PC-3 (cell line): Measurements from ENCODE around the gene PODXL2. TPM values are rescaled to one million over a fixed set of nuclear protein-coding genes. Genes with fewer than 3 reads are reported as not detected.
"Not testable (repeated sequence)": the region's sequence is repeated elsewhere in the genome, so short reads cannot be mapped to it uniquely, and the experiment has no call there.

Source experiments
- ATAC-seq: fragments of 200-7000 bp; cut with Tn5 transposase; 2 replicates; pipeline ENCODE4 v1.9.1; 2020; ENCODE audit warnings: mild to moderate bottlenecking, moderate library complexity
- BruUV-seq: library from RNA; stranded (reverse); fragments of 400-500 nt; replicated peaks from 2 replicates; lab custom pipeline; 2021; lab: Mats Ljungman, UMichigan
- CTCF ChIA-PET: fragments of 300-600 bp; sonication (Branson Sonifier 250); formaldehyde crosslinking; loops from one replicate; lab custom pipeline; 2022; ENCODE audit warnings: antibody characterized with exemption; lab: Charles Lee
- POLR2A ChIA-PET: fragments of 300-600 bp; sonication (Branson Sonifier 250); formaldehyde crosslinking; loops from one replicate; lab custom pipeline; 2022; ENCODE audit warnings: antibody characterized with exemption; ENCODE audit not compliant: unreplicated experiment; lab: Charles Lee
- DNase-seq: peaks from one replicate; pipeline ENCODE4 v3.0.0-alpha.2; 2015
- H2AFZ ChIP-seq: fragments of 300-600 bp; sonication (generic); 2 replicates; pipeline ENCODE4 v1.6.0; 2016; ENCODE audit warnings: antibody characterized with exemption, low read length
- H3F3A ChIP-seq: fragments of 300-600 bp; sonication (generic); one replicate; pipeline ENCODE4 v1.6.0; 2017; ENCODE audit warnings: antibody characterized with exemption, low read length, control low read depth, mild to moderate bottlenecking; ENCODE audit not compliant: unreplicated experiment
- H3K27ac ChIP-seq: fragments of 300-600 bp; sonication (generic); 2 replicates; pipeline ENCODE4 v1.5.1; 2016; ENCODE audit warnings: mild to moderate bottlenecking, low read length
- H3K27me3 ChIP-seq: fragments of 300-600 bp; sonication (generic); 2 replicates; pipeline ENCODE4 v1.6.1; 2016; ENCODE audit warnings: low read length, mixed read lengths
- H3K36me3 ChIP-seq: fragments of 300-600 bp; sonication (generic); 2 replicates; pipeline ENCODE4 v1.6.1; 2016; ENCODE audit warnings: low read depth, mixed run types, low read length, mixed read lengths
- H3K4me1 ChIP-seq: fragments of 300-600 bp; sonication (generic); 2 replicates; pipeline ENCODE4 v1.5.1; 2016; ENCODE audit warnings: low read length; ENCODE audit not compliant: insufficient read depth
- H3K4me2 ChIP-seq: fragments of 300-600 bp; sonication (generic); 2 replicates; pipeline ENCODE4 v1.6.0; 2016; ENCODE audit warnings: low read length
- H3K4me3 ChIP-seq: fragments of 300-600 bp; sonication (generic); 2 replicates; pipeline ENCODE4 v1.5.1; 2016; ENCODE audit warnings: mild to moderate bottlenecking, low read length, mixed read lengths
- H3K79me2 ChIP-seq: fragments of 300-600 bp; sonication (generic); 2 replicates; pipeline ENCODE4 v1.6.1; 2017; ENCODE audit warnings: low read length, mixed read lengths
- H3K9ac ChIP-seq: fragments of 300-600 bp; sonication (generic); 2 replicates; pipeline ENCODE4 v1.6.0; 2016; ENCODE audit warnings: mild to moderate bottlenecking, low read length
- H3K9me2 ChIP-seq: fragments of 300-600 bp; sonication (generic); replicated peaks from 2 replicates; pipeline ENCODE4 v1.6.1; 2016; ENCODE audit warnings: mixed run types, low read length, mixed read lengths
- H3K9me3 ChIP-seq: fragments of 300-600 bp; sonication (generic); 2 replicates; pipeline ENCODE4 v1.6.1; 2016; ENCODE audit warnings: low read length, mixed read lengths
- H4K20me1 ChIP-seq: fragments of 300-600 bp; sonication (generic); 2 replicates; pipeline ENCODE4 v1.6.1; 2016; ENCODE audit warnings: low read length, mixed read lengths
- EZH2 ChIP-seq: fragments of 300-600 bp; sonication (generic); IDR thresholded peaks from one replicate; pipeline ENCODE4 v1.6.1; 2017; ENCODE audit warnings: antibody characterized with exemption, mild to moderate bottlenecking, low read length; ENCODE audit not compliant: unreplicated experiment
- EZH2phosphoT487 ChIP-seq: fragments of 300-600 bp; sonication (generic); IDR thresholded peaks from 2 replicates; pipeline ENCODE4 v1.6.1; 2018; ENCODE audit warnings: mild to moderate bottlenecking, antibody characterized with exemption, low read length, borderline replicate concordance
- intact Hi-C: fragments of 100-400 bp; cut with micrococcal nuclease; formaldehyde crosslinking; loops from 2 replicates; pipeline ENCODE4 v1.9.0; 2023
- total RNA-seq: library from RNA; depleted of rRNA; stranded (reverse); fragments of >200 nt; gene quantifications from 2 replicates; pipeline ENCODE4 v1.2.3, GENCODE V29; 2014
- TF ChIP-seq, protein P1 (sequence below): fragments of 300-600 bp; sonication (generic); conservative IDR thresholded peaks from 2 replicates; pipeline ENCODE4 v1.5.1; 2017; ENCODE audit warnings: antibody characterized with exemption, low read depth, mild to moderate bottlenecking, low read length

Gene PODXL2
- total RNA-seq, 1 experiment from 2014 or later: 32.4 TPM

DNA sequence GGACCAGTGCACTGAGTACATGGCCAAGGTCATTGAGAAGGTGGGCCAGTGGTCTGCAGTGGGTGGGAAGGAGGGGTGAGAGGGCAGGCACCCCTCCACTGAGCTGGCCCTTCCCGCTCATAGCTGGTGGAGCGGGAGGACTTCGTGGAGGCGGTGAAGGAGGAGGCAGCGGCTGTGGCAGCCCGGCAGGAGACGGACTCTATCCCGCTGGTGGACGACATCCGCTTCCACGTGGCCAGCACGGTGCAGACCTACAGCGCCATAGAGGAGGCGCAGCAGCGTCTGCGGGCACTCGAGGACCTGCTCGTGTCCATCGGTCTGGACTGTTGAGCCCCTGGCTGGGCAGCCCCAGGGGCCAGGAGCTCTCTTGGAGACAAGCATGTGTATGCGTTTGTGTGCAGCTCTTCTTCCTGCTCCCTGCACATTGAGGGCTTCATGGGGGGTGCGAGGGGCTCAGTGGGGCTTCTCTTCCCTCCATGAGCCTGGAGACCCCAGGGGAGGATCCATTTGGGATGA is 51.2 kb downstream of the PODXL2 start:
- Histone ChIP-seq H3K9me3 (no peaks in the 10 kb centered on the region), H2AFZ (no peak overlapping the region), H3K4me1 (no peaks in the 10 kb centered on the region), H3F3A (no peaks in the 10 kb centered on the region), H3K27ac (no peak overlapping the region), H3K9ac (no peak overlapping the region), H3K9me2 (no peaks in the 10 kb centered on the region), H3K36me3 (no peaks in the 10 kb centered on the region), H3K27me3 (no peaks in the 10 kb centered on the region), H3K4me2 (no peak overlapping the region), H4K20me1 (no peaks in the 10 kb centered on the region), H3K4me3 (no peak overlapping the region), H3K79me2 (no peaks in the 10 kb centered on the region)
- no TSS peak for BruUV-seq
- ChIA-PET CTCF (no interaction called here), POLR2A (no interaction called here)
- ATAC-seq: no peak
- TF ChIP-seq EZH2phosphoT487 (no peak), EZH2 (no peak)
- TF ChIP-seq, protein P1, sequence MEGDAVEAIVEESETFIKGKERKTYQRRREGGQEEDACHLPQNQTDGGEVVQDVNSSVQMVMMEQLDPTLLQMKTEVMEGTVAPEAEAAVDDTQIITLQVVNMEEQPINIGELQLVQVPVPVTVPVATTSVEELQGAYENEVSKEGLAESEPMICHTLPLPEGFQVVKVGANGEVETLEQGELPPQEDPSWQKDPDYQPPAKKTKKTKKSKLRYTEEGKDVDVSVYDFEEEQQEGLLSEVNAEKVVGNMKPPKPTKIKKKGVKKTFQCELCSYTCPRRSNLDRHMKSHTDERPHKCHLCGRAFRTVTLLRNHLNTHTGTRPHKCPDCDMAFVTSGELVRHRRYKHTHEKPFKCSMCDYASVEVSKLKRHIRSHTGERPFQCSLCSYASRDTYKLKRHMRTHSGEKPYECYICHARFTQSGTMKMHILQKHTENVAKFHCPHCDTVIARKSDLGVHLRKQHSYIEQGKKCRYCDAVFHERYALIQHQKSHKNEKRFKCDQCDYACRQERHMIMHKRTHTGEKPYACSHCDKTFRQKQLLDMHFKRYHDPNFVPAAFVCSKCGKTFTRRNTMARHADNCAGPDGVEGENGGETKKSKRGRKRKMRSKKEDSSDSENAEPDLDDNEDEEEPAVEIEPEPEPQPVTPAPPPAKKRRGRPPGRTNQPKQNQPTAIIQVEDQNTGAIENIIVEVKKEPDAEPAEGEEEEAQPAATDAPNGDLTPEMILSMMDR: no peak
- DNase-seq: no peak
- intact Hi-C loops: no loop called here

DNA sequence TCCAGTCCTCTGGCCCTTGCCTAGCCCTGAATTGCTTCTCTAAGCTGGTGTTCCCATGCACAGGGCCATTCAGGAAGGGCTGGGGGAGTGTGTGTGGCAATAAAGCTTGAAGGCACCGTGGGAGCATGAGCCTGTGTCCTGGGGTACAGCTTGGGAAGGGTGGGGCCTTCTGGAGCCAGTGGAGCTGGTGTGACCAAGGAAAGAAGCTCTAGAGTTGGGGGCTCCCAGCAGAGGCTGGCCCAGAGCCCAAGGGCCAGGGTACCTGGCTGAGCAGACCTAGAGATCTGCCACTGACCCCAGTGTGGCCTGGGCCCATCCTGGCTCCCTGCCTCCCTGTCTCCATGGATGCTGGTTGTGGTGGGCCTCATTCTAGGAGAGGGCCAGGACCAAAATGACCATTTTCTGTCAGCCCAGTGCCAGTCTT is 51.8 kb downstream of the PODXL2 start:
- H3K9me3 ChIP-seq: no peaks in the 10 kb centered on the region
- no peak overlapping the region for H3K9ac ChIP-seq
- ATAC-seq: no peak
- H2AFZ ChIP-seq: no peak overlapping the region
- H3K9me2 ChIP-seq: no peaks in the 10 kb centered on the region
- no peaks in the 10 kb centered on the region for H3K27me3 ChIP-seq
- no peak overlapping the region for H3K4me2 ChIP-seq
- ChIA-PET CTCF (interaction anchor here (1.0 kb wide), 1 partner anchor 10 kb away, joined by 3 read pairs; no protein-coding TSS in a partner anchor), POLR2A (no interaction called here)
- H3K4me3 ChIP-seq: no peak overlapping the region
- H4K20me1 ChIP-seq: no peaks in the 10 kb centered on the region
- no peak for TF ChIP-seq EZH2phosphoT487
- TF ChIP-seq, protein P1: no peak
- no peak for TF ChIP-seq EZH2
- H3F3A ChIP-seq: no peaks in the 10 kb centered on the region
- no peak overlapping the region for H3K27ac ChIP-seq
- no peaks in the 10 kb centered on the region for H3K79me2 ChIP-seq
- no peak for DNase-seq
- H3K36me3 ChIP-seq: no peaks in the 10 kb centered on the region
- intact Hi-C loops: no loop called here
- no TSS peak for BruUV-seq
- no peaks in the 10 kb centered on the region for H3K4me1 ChIP-seq

- H3K4me3 ChIP-seq, intact Hi-C loops, H4K20me1 ChIP-seq, H3K79me2 ChIP-seq, H3K9ac ChIP-seq, H3K9me2 ChIP-seq, ATAC-seq, H3K36me3 ChIP-seq, POLR2A ChIA-PET, H3F3A ChIP-seq, H3K27ac ChIP-seq, DNase-seq, H2AFZ ChIP-seq, CTCF ChIA-PET, H3K27me3 ChIP-seq, BruUV-seq, H3K4me2 ChIP-seq, H3K9me3 ChIP-seq, H3K4me1 ChIP-seq: not testable (repeated sequence)
These were observed 53.2 kb downstream of the PODXL2 start for GRCh38 chr3:127682175-127682554.
